GM21737 (cell line): ENCODE data around the gene STK32B.
"Not testable (repeated sequence)": the region's sequence is repeated elsewhere in the genome, so short reads cannot be mapped to it uniquely, and the experiment has no call there.

Source experiments
- ATAC-seq: cut with Tn5 transposase; IDR thresholded peaks from one replicate; pipeline ENCODE4 v1.9.1; 2021; ENCODE audit warnings: mild to moderate bottlenecking, moderate library complexity; ENCODE audit not compliant: unreplicated experiment

Gene STK32B

GRCh38 chr4:5157791-5158770 is 106.8 kb downstream of the STK32B start:
- ATAC-seq = no peak

GRCh38 chr4:5158825-5159224 is 107.5 kb downstream of the STK32B start:
- no peak for ATAC-seq

- no peak for ATAC-seq
Measured at GRCh38 chr4:5160668-5161067, 109.4 kb downstream of the STK32B start.

- no peak for ATAC-seq
Measured at GRCh38 chr4:5162909-5163508, 111.7 kb downstream of the STK32B start.

- no peak for ATAC-seq
Measured at GRCh38 chr4:5164221-5164912, 113.1 kb downstream of the STK32B start.

GRCh38 chr4:5165420-5166369 is 114.4 kb downstream of the STK32B start:
- no peak for ATAC-seq

GRCh38 chr4:5166377-5166776 is 115.1 kb downstream of the STK32B start:
- ATAC-seq = no peak

- no peak for ATAC-seq
Measured at GRCh38 chr4:5168891-5169290, 117.6 kb downstream of the STK32B start.

GRCh38 chr4:5175836-5176235 is 124.6 kb downstream of the STK32B start:
- not testable (repeated sequence) for ATAC-seq

- ATAC-seq = no peak
Measured at GRCh38 chr4:5184606-5185005, 133.3 kb downstream of the STK32B start.

- ATAC-seq = no peak
Measured at GRCh38 chr4:5185551-5185950, 134.3 kb downstream of the STK32B start.

- ATAC-seq = no peak
Measured at GRCh38 chr4:5186271-5187064, 135.2 kb downstream of the STK32B start.

- no peak for ATAC-seq
Measured at GRCh38 chr4:5188130-5188529, 136.8 kb downstream of the STK32B start.

GRCh38 chr4:5191831-5192230 is 140.6 kb downstream of the STK32B start:
- ATAC-seq = no peak

- no peak for ATAC-seq
Measured at GRCh38 chr4:5192271-5192670, 141.0 kb downstream of the STK32B start.

GRCh38 chr4:5192678-5193077 is 141.4 kb downstream of the STK32B start:
- no peak for ATAC-seq

GRCh38 chr4:5198656-5199541 is 147.6 kb downstream of the STK32B start:
- ATAC-seq = no peak

GRCh38 chr4:5199912-5200311 is 148.6 kb downstream of the STK32B start:
- no peak for ATAC-seq

GRCh38 chr4:5200513-5200912 is 149.2 kb downstream of the STK32B start:
- no peak for ATAC-seq
